ENCODE data around the gene PNPLA7.

PNPLA7 gene

GRCh38 chr9:137492464-137493363 lies 57.5 kb downstream of the PNPLA7 start:
- DNase-seq: no peak

DNA sequence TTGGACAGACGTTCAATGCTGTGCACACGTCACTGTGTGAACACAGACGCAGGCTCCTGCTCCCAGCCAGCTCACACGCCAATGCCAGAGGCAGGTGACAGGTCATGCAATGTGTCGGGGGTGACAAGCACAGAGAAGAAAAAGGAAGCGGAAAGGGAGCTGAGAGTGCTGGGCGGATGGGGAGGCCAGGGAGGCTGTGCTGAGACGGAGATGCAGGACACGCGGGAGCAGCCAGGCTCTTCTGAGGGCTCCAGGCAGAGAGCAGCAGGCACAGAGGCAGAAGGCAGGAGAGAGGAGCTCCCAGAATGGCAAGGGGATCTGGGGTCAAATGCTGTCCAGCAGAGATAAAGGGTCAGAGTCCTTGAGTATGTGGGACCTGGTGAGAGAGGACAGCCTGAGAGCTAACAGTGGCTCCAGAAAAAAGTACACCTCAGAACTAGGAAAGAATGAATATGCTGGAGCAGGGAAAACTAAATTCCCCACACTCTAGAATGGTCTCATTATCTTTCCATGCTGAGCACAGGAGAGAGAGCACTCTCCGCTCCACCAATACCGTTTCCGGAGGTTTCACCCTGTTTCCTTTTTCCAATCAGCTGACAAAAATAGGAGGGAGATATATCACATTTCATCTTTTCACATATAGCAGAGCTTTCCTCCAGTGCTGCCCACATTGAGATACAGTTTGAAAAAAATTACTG lies 58.3 kb downstream of the PNPLA7 start:
- DNase-seq: no peak

GRCh38 chr9:137490532-137491186 lies 59.5 kb downstream of the PNPLA7 start:
- DNase-seq: no peak

DNA sequence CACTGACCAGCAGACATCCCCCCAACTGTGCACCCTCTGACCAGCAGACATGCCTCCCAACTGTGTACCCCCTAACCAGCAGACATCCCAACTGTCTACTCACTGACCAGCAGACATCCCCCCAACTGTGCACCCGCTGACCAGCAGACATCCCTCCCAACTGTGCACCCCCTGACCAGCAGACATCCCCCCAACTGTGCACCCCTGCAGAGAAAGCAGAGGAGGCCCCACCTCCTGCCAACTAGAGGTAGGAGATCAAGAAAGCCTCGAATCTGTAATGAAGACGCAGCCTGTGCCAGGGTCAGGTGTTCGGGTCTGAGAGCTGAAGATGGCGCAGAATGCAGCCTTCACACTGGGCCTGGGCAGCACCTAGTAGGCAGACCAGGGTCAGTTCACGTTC lies 61.3 kb downstream of the PNPLA7 start:
- no peak for DNase-seq

GRCh38 chr9:137488327-137488653 lies 61.9 kb downstream of the PNPLA7 start:
- no peak for DNase-seq

GRCh38 chr9:137487454-137488326 lies 62.5 kb downstream of the PNPLA7 start:
- no peak for DNase-seq

DNA sequence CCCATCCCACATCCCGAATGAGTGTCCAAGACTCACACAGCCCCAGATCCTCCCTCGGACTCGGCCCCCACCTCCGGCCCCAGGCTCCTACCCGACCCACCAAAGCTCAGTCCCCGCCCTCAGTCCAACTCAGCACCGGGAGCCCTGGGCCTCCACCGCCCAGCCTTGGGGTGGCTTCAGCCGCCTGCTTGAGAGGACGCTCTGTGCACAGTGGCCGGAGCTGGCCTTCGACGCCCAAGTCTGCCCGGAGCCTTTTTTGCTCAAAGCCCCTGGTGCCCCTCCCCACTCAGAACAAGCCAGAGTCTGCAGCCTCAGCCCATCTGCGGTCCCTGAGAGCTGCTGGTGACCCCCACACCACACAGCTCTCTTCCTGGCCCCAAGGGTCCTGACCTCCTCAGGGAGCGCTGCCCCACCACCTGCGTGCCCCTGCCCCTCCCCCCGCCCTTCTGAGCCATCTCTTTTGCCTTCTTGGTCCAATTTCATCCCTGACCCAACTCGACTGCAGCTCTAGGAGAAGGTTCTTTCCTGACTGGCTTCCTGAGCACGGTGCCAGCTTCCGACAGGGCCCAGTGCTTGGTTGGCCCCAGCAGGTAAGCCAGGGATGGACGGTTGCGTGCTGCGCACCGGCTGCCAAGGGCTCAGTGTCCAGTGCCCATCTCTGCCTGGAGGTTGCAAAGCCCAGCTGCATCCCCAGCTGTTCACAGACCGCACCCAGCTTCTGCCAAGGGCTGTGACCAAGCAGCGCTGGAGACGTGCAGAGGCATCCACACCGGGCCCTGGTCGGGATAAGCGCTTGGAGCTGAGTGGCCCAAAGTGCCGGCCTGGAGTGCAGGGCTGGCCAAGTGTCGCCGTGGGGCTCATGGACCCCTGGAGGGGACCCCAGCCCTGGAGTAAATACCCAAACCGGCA lies 63.4 kb downstream of the PNPLA7 start:
- DNase-seq: no peak

- no peak for DNase-seq
Measured at GRCh38 chr9:137486141-137486490, 64.1 kb downstream of the PNPLA7 start.

- DNase-seq: no peak
Measured at GRCh38 chr9:137485343-137486140, 64.7 kb downstream of the PNPLA7 start.

DNA sequence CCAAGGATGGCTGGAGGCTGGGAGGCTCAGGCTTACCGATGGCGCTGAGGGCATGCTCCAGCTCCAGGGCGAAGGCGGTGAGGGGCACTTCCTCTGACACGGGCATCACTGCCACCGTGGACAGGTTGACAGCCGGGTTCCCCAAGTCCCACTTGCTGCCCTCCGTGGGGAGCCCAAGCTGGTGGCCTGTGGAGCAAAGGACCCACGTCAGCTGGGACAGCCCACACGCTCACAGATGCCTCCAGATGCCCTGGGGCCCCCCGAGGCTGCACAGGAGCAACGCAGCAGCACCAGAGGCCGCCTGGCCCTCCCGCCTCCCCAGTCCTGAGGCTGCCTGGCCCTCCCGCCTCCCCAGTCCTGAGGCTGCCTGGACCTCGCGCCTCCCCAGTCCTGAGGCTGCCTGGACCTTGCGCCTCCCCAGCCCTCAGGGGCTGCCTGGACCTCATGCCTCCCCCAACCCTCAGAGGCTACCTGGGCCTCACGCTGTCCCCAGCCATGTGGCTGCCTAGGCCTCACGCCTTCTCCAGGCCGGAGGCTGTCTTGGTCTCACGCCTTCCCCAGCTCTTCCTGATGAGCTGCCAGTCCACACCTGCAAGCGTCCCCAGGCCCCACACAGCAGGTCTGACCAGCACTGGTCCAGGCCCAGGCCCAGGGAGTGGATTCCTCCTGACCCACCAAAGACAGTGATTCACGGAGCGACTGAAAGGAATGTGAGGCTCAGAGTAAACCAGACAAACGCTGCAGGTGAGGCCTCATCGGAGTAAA lies 65.5 kb downstream of the PNPLA7 start:
- DNase-seq: no peak

- no peak for DNase-seq
Measured at GRCh38 chr9:137482094-137482781, 68.0 kb downstream of the PNPLA7 start.

DNA sequence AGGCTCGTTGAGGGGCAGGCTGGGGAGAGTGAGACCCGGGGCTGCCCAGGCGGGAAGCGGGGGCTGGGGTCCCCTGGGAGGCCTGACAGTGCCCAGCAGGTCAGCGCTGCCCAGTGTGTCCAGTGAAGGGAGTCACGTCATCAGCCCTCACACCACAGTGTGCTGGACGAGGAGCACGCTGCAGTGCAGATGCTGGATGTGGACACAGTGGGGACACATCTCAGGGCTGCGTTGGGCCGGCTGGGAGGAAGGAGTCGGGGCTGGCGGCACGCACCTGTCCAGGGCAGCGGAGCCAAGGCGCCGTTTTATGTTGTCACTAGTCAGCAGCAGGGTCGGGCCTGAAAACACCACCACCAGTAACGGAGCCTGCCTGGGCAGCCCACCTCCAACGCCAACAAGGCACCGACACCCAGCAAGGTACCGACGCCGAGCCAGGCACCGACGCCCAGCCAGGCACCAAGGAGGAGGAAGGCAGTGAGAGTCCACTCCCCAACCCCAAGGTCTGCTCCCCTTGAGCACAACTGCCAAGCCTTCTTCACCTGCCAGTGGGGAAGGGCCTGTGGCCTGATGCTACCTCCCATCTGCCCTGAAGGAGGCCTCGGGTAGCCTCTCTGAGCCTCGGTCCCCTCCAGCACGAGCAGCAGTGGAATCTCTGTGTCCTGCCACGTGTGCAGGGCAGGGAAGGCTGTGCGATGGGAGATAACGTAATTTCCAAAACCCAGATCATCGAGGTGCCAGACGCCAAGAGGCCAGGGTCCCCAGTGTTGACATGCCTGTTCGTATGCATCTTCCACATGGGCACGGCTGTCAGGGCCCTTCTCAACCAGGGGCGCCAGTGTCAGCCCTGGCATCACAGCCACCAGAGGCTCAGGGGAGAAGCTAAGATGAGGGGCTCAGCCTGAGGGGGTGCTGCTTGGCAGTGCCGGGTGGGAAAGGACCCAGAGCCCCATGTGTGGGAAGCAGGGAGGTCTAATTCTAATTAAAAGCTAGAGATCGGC lies 69.2 kb downstream of the PNPLA7 start:
- no peak for DNase-seq

DNA sequence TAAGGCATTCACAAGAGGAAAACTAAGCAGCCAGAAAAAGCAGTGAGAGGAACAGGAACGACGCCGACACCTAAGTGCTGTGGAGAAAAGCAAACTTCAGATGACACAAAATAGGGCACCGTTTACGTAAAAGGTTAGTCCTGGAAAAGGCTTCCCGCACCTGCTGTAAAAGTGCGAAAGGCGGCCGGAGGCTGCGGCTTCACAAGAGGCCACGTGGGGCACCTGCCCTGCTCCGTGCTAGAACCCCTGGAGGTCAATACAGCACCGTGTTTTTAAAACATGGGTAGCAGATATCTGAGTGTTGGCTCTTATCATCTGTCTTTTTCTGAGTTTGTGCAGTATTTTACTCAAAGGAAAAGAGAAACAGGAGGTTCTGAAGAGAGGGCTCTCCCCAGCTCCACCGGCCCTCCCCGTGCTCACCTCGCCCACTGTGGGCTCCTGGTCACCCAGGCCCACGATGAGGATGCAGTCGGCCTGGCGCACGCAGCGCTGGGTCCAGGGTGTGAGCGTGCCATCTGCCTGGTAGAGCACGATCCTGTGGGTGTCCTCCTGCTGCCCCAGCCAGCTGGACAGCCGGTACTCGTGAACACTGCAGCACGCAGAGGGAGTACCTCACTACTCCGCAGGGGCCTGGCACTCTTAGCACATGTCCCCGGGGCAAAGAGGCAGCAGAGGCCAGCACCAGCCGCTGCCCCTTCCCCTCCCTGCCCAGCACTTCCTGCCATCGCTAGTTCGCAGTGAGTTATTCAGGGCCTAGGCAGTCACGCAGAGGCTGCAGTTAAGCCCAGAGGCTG lies 70.1 kb downstream of the PNPLA7 start:
- no peak for DNase-seq

GRCh38 chr9:137478962-137479861 lies 71.0 kb downstream of the PNPLA7 start:
- no peak for DNase-seq

DNA sequence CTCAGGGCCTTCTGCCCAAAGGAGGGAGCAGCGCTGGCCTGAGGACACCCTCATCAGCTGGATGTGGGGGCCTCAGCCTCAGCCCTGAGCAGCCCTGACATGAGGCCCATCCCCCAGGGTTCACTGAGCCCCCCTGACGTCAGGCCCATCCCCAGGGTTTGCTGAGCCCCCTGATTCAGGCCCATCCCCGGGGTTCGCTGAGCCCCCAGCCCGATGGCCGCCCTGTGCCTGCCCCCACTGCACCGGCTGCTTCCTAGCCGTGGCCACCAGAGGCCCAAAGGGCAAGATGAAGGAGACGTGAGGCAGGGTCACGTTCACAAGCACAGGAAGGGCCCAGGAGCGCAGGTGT lies 71.6 kb downstream of the PNPLA7 start:
- no peak for DNase-seq

Measured in CD4-positive, alpha-beta T cell treated with Interleukin-15 for 1 hour (primary cell).